ENCODE results near the gene ADGRD1.

Gene ADGRD1

DNA sequence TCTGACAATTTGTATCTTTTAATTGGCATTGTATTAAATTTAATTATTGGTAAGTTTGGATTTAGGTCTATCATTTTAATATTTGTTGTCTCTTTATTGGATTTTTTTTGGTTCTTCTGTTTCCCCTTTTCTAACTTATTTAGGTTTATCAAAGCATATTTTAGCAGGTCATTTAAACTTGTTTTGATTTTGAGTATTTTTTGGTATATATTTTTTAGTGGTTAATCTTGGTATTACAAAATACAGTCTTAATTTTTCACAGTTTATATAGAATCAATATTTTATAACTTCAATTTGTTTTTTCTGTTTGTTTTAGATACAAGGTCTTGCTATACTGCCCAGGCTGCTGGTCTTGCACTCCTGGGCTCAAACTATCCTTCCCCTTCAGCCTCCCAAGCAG is 15.5 kb upstream of the ADGRD1 start:
- no peak for DNase-seq

- no peak for DNase-seq
Measured at GRCh38 chr12:130944878-130945277, 8.8 kb upstream of the ADGRD1 start.

GRCh38 chr12:130945786-130946492 is 7.8 kb upstream of the ADGRD1 start:
- no peak for DNase-seq

- DNase-seq = no peak
Measured at GRCh38 chr12:130947028-130947613, 6.6 kb upstream of the ADGRD1 start.

DNA sequence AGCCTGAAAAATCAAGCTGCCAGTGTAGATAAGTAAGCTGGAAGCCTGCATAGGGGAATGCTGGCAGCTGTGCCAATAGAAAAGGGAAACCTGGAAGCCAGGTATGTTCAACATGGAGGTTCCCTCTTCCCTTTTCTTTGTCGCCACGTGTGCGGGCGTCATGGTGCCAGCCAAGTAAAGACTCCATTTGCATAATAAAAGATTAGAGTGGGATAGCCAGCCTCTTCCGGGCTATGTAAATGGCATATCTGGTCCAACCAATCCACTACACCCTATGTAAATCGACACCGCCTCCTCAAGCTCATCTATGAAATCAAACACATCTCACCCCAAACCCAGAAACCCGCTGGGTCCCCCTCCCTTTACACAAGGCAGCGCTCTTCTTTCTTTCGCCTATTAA is 5.6 kb upstream of the ADGRD1 start:
- no peak for DNase-seq

GRCh38 chr12:130948751-130949150 is 5.0 kb upstream of the ADGRD1 start:
- DNase-seq = no peak

DNA sequence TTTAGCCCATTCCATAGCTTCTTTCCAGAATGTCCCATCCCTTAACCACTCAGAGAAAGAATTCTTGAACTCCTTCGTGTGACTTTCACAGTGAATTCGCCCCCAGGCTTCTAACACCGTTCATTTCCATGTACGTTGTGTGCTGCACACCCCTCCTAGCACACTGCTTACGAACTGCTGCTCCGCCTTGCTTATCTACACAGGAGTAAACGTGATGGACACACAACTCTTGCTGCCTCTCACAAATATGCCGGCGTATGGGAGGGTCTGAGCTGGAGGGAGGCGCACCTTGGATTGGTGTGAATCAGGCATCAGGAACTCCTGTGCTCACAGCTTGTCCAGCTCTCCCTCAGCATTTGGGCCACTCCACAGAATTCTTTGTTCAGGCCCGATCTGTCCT is 3.9 kb upstream of the ADGRD1 start:
- DNase-seq = no peak

- DNase-seq = no peak
Measured at GRCh38 chr12:130951636-130952035, 2.1 kb upstream of the ADGRD1 start.

DNA sequence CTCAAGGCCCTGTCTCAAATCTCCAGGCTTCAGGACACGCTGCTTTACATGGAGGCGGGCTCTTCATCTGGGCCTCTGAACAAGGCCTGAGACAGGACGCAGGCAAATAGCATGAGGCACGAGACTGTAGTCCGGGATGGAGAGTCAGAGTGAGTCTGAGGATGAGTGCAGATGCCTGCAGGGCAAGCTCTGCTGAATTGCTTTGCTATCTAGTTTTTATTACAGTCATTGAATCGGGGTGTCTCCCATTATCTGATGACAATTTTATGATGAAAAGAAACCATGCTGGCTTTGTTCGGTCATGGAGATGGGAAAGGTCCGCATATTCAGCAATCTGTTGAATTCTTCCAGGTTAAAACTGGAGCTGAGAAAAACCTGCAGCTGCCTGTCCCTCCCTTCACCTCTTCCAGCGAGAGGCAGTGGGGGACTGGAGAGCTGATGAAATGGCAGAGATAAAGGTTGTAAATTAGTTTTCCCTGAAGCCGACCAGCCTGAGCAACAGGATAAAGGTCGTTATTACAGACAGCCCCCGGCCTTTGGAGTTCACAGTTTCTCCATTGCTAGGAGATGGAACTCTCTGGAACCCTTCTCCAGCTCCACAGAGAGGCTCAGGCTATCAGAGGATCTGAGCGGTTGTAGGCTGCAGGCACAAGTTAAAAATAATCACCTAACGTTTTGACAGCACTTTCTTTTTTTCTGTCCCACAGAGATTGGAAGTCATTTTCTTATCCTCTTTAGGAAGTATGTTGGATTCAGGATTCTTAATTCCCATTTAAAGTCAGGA is 1.3 kb upstream of the ADGRD1 start:
- no peak for DNase-seq

GRCh38 chr12:130954544-130954831 is 781 bp downstream of the ADGRD1 start:
- no peak for DNase-seq

DNA sequence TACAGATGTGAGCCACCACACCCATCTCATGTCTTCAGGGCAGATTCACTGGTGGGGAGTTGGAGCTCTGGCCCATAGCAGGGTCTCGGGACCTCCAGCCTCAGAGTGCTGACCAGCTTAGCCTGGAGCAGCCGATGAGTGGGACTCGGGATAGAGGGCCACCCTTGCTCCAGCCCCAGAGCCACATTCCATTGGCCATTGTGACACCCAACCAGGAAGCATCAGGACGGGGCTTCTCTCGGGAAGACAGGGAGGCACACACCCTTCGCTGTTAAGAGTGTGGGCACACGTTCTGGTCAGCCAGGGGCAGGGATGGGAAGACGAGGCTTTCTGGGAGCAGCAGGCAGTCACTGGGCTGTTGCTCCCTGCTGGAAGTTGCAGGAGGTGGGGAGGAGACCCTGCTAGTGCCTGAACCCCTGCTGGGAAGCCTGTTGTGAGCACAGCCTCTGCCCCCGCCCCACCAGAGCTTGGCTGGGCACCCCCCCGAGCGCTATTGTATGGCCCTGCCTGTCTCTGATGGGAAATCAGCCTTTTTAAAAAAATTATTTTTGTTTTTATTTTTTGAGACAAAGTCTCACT is 1.6 kb downstream of the ADGRD1 start:
- DNase-seq = no peak

DNA sequence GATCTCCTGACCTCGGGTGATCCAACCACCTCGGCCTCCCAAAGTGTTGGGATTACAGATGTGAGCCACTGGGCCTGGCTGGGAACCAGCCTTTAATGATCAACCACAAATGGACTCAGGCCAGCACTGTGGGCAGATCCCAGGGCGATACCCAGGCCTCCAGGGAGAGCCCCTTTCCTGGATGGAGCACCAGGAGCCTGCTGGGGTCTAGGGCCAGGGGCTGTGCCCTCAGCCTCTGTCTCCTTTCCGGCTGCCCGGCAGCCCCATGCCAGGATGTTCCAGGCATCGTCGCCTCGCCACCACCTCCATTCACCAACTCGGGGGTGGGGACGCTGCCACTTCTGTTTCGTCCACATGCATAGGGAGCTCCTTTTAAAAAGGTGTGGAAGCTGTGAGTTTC is 2.3 kb downstream of the ADGRD1 start:
- DNase-seq = no peak

DNA sequence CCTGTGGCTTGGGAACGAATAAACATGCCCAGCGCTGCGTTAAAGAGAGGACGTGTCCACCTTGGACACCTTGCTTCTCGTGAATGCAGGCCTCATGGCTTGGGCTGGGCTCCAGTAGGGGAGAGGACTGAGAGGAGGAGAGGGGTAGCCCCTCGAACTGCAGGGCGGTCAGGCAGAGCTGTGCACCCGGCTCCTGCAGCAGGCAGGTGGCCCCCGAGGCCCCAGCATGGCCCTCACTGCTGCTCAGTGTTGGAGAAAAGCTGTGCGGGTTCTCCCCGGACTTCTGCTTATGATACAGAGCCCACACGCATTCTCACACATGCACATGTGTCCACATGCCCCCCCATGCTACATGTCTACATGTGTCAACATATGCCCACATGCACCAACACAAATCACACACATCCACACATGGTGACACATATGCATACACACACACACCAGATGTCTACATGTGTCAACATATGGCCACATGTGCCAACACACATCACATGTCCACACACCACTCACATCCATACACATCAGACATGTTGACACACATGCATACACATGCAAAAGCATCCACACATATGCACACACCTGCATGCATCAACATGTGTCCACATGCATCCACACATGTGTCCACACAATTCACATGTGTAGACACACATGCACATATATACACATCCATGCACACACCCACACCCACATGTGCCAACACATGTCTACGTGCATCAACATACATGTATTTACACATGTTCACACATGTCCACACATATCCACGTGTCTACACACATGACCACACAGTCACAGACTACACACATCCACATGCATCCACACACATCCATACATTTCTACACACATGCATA is 3.0 kb downstream of the ADGRD1 start:
- DNase-seq = no peak

DNA sequence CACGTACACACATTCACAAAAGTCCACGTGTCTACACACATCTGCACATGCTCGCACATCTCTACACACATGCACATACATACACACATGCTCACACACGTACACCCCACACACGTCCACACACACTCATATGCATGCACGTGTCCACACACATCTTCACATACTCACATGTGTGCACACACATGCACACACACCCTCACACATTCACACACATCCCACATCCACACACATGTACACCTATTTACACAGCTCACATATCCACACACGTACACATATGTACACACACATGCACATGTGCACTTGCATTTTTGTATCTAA is 3.6 kb downstream of the ADGRD1 start:
- DNase-seq = no peak

- DNase-seq = no peak
Measured at GRCh38 chr12:130958557-130959140, 4.9 kb downstream of the ADGRD1 start.

DNA sequence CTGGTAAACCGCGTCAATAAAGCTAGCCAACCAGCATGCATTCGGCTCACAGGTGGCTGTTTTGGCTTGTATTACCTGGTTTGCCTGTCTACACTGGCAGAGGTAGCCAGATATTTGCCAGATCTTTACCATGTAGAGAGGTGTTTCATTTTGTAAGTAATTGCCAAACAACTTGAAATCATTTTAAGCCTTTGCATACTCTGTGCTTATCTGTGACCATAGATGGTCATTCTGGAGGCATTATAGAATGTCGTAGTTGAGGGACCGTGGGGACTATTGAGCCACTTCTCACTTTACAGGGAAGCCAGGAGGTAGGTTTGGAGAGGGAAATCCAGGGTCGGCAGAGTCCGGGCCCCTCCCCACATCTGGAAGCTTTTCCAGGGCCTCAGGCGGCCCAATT is 5.9 kb downstream of the ADGRD1 start:
- no peak for DNase-seq

- DNase-seq = no peak
Measured at GRCh38 chr12:130960058-130960457, 6.4 kb downstream of the ADGRD1 start.

- no peak for DNase-seq
Measured at GRCh38 chr12:130960787-130961186, 7.1 kb downstream of the ADGRD1 start.

DNA sequence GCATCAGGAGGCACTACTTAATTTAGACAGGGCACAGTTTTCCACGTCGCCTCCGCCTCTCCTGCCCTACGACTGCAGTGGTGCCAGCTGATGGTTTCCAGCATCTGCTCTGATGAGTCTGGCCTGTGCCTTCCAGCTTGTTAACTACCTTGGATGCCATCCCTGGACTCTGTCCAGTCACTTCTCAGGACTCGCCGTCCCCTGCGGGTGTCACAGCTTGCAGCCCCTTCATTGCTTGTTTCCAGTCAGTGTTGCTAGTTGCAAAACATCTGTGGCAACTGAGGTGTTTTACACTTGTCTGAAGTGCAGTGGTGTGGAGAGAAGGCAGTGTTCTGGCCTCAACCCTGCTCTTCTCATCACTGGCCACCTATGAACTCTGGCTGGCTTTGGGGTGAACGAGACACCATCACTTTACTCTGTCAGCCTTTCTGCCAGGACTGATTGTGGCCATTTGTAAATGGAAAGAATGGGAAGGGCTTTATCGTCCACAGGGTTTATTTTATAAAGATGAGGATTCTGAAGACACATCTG is 8.3 kb downstream of the ADGRD1 start:
- no peak for DNase-seq

DNA sequence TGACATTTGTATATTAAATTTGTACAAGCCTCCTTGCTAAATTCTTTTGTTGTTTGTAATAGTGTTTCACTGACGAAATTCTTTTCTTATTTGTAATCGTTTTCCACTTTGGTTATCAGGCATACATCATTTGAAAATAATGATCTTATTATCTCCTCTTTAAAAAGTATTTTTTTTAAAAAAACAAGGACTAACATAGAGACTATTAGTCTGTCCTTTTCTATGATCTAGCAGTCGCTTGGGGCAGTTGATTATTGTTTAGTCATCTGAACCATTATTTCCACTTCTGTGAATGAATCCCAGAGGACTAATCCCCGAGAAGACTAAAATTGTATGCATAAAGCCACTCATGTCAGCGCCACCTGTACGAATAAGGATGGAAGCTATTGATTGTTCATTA is 11.5 kb downstream of the ADGRD1 start:
- no peak for DNase-seq

DNA sequence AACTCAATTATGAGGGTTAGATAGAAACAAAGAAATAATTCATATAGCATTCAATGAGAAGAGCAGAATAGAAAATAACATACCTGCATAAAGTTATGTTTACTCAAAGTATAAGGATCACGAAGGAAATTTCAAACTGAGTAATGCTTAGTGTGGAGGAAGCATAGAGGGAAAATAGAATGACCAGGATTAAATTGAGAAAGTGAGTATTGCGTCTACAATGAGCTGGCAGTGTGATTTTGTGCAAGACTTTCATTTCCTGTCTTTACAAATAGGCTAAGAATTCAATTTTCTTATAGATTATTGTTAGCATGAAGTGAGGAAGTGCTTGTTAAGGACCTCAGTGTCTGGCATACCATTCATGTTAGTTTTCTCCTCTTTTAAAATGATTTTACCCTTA is 12.0 kb downstream of the ADGRD1 start:
- DNase-seq = no peak

- no peak for DNase-seq
Measured at GRCh38 chr12:130966443-130967030, 12.8 kb downstream of the ADGRD1 start.
